Endothelial cell of umbilical vein (primary cell): ENCODE results near the gene BACH2. TPM values are rescaled to one million over a fixed set of nuclear protein-coding genes. Genes with fewer than 3 reads are reported as not detected.

Experiments
- BruUV-seq: library from RNA; stranded (reverse); fragments of 400-500 nt; replicated peaks from 2 replicates; lab custom pipeline; 2021; lab: Mats Ljungman, UMichigan
- CTCF ChIA-PET: fragments of 300-600, 350-600 bp; sonication (Branson Sonifier 250); formaldehyde crosslinking; loops from one replicate; lab custom pipeline; 2021; ENCODE audit warnings: antibody characterized with exemption, inconsistent platforms; lab: Charles Lee
- POLR2A ChIA-PET: fragments of 300-600, 350-600 bp; sonication (Branson Sonifier 250); formaldehyde crosslinking; loops from one replicate; lab custom pipeline; 2021; ENCODE audit warnings: antibody characterized with exemption, inconsistent platforms; lab: Charles Lee
- DNase-seq: peaks from one replicate; pipeline ENCODE4 v3.0.0-alpha.2; 2011; ENCODE audit warnings: low read depth, low spot score
- FAIRE-seq: peaks from 2 replicates; lab custom pipeline; 2011; peaks lifted over from hg19 to GRCh38; lab: Jason Lieb, UNC
- H2AFZ ChIP-seq: 2 replicates; pipeline ENCODE4 v1.6.0; 2012; ENCODE audit warnings: low read depth, low read length, control low read depth, inconsistent platforms
- H3K27ac ChIP-seq: 2 replicates; pipeline ENCODE4 v1.5.1; 2011; ENCODE audit warnings: low read depth, mild to moderate bottlenecking, control low read depth, low read length, moderate library complexity; ENCODE audit not compliant: insufficient read depth
- H3K27me3 ChIP-seq, 2 experiments: 2 replicates each; pipeline versions ENCODE4 v1.6.0 to v1.6.1; 2011; ENCODE audit warnings: low read length in 2 of 2, mixed read lengths in 1 of 2; ENCODE audit not compliant: control insufficient read depth in 2 of 2, insufficient read depth in 2 of 2
- H3K36me3 ChIP-seq, 2 experiments: 2 replicates in 1 of 2; 3 replicates in 1 of 2; pipeline ENCODE4 v1.5.1; 2011; ENCODE audit warnings: low read length in 2 of 2, mild to moderate bottlenecking in 1 of 2, moderate library complexity in 1 of 2; ENCODE audit not compliant: control insufficient read depth in 2 of 2, insufficient read depth in 2 of 2; ENCODE audit errors: extremely low read depth in 1 of 2
- H3K4me1 ChIP-seq: 3 replicates; pipeline ENCODE4 v1.5.1; 2011; ENCODE audit warnings: mild to moderate bottlenecking, low read length; ENCODE audit not compliant: control insufficient read depth, insufficient read depth; ENCODE audit errors: extremely low read depth
- H3K4me2 ChIP-seq: 2 replicates; pipeline ENCODE4 v1.6.1; 2011; ENCODE audit warnings: low read length, control low read depth, mixed read lengths; ENCODE audit not compliant: insufficient read depth
- H3K4me3 ChIP-seq, 3 experiments: fragments of 200-600 bp in 1 of 3; sonication (generic), shearing (Covaris generic) in 1 of 3; replicated peaks in 1 of 3; 2 replicates each; pipeline ENCODE4 v1.5.1; 2011 to 2016; ENCODE audit warnings: control low read depth in 3 of 3, low read length in 3 of 3, mild to moderate bottlenecking in 2 of 3, inconsistent platforms in 1 of 3, low read depth in 1 of 3, moderate library complexity in 1 of 3; ENCODE audit not compliant: insufficient read depth in 1 of 3
- H3K79me2 ChIP-seq: 2 replicates; pipeline ENCODE4 v1.6.0; 2012; ENCODE audit warnings: low read length, inconsistent platforms; ENCODE audit not compliant: control insufficient read depth, insufficient read depth
- H3K9ac ChIP-seq: replicated peaks from 2 replicates; pipeline ENCODE3; 2011; ENCODE audit warnings: low read length, control low read depth; ENCODE audit not compliant: insufficient read depth; ENCODE audit errors: extremely low read depth
- H3K9me1 ChIP-seq: replicated peaks from 3 replicates; pipeline ENCODE4 v1.6.0; 2011; ENCODE audit warnings: mild to moderate bottlenecking, low read length; ENCODE audit not compliant: control insufficient read depth, insufficient read depth; ENCODE audit errors: extremely low read depth
- H3K9me3 ChIP-seq: replicated peaks from 2 replicates; pipeline ENCODE4 v1.5.1; 2012; ENCODE audit warnings: low read length, inconsistent platforms; ENCODE audit not compliant: control insufficient read depth, insufficient read depth
- H4K20me1 ChIP-seq: replicated peaks from 2 replicates; pipeline ENCODE3; 2011; ENCODE audit warnings: mild to moderate bottlenecking, low read length; ENCODE audit not compliant: control insufficient read depth, insufficient read depth; ENCODE audit errors: extremely low read depth
- CTCF ChIP-seq, 2 donors: IDR thresholded peaks; 1 replicate in 1 of 2; 2 replicates in 1 of 2; pipeline ENCODE4 v1.5.1; 2011; ENCODE audit warnings: low read length in 2 of 2, mild to moderate bottlenecking in 2 of 2, moderate library complexity in 2 of 2, control low read depth in 1 of 2, inconsistent platforms in 1 of 2, low read depth in 1 of 2; ENCODE audit not compliant: insufficient read depth in 1 of 2; ENCODE audit errors: extremely low read depth in 1 of 2
- EZH2 ChIP-seq: IDR thresholded peaks from 2 replicates; pipeline ENCODE4 v1.6.1; 2012; ENCODE audit warnings: borderline replicate concordance, low read depth, mild to moderate bottlenecking, moderate library complexity, low read length, inconsistent platforms; ENCODE audit not compliant: severe bottlenecking
- FOS ChIP-seq: IDR thresholded peaks from 2 replicates; pipeline ENCODE4 v1.6.1; 2011; ENCODE audit warnings: mild to moderate bottlenecking, low read length, moderate library complexity, borderline replicate concordance; ENCODE audit not compliant: insufficient read depth
- GATA2 ChIP-seq: IDR thresholded peaks from 2 replicates; pipeline ENCODE4 v1.7.0; 2011; ENCODE audit warnings: low read depth, mild to moderate bottlenecking, moderate library complexity, mixed read lengths, low read length; ENCODE audit not compliant: insufficient read length, insufficient read depth
- JUN ChIP-seq: IDR thresholded peaks from 2 replicates; pipeline ENCODE4 v1.6.1; 2011; ENCODE audit warnings: borderline replicate concordance, low read depth; ENCODE audit not compliant: insufficient read length, insufficient read depth
- MAX ChIP-seq: IDR thresholded peaks from 2 replicates; pipeline ENCODE4 v1.6.1; 2011; ENCODE audit not compliant: insufficient read depth, insufficient read length
- MYC ChIP-seq: IDR thresholded peaks from one replicate; pipeline ENCODE4 v1.6.1; 2011; ENCODE audit warnings: mild to moderate bottlenecking, low read depth, low read length
- POLR2A ChIP-seq: IDR thresholded peaks from 2 replicates; pipeline ENCODE4 v1.6.1; 2012; ENCODE audit warnings: low read depth, mild to moderate bottlenecking, control low read depth, low read length
- POLR2AphosphoS5 ChIP-seq: IDR thresholded peaks from 2 replicates; pipeline ENCODE4 v1.6.1; 2012; ENCODE audit warnings: low read depth, mild to moderate bottlenecking, control low read depth, low read length, moderate library complexity; ENCODE audit not compliant: insufficient read depth
- dilution Hi-C: fragments of 300-500 bp; cut with MboI; formaldehyde crosslinking; loops from one replicate; pipeline ENCODE4 v1.15.0; 2019; ENCODE audit warnings: low sequenced_read_pairs; ENCODE audit not compliant: extremely low pct_ligation_motif_present
- intact Hi-C: fragments of 100-400 bp; cut with micrococcal nuclease; formaldehyde crosslinking; loops from one replicate; pipeline ENCODE4 v1.10.0; 2022
- polyA plus RNA-seq, 4 experiments: library from polyadenylated mRNA; depleted of rRNA in 3 of 4; stranded (reverse) in 3 of 4; unstranded in 1 of 4; fragments of >200 nt; gene quantifications; 2 replicates each; pipeline versions ENCODE4 v1.2.1 to v1.2.3, GENCODE V29; 2011 to 2012; ENCODE audit warnings: missing spikeins in 1 of 4
- total RNA-seq: library from RNA; stranded (reverse); gene quantifications from 2 replicates; pipeline ENCODE4 v1.2.3, GENCODE V29; 2021

BACH2 gene
- total and polyA plus RNA-seq, 2 donors (not counting 3 experiments of a cell fraction or from before 2014, with no cell fraction given): 1.7 to 5.6 TPM

GRCh38 chr6:89974834-89975233 is 321.8 kb downstream of the BACH2 start:
- ChIA-PET CTCF (interaction anchor here (1.5 to 2.3 kb wide), 4 partner anchors 13 to 504 kb away, joined by 3 to 9 read pairs (median 4); no protein-coding TSS in a partner anchor), POLR2A (no interaction called here)
- Histone ChIP-seq H3K4me1 (no peaks in the 10 kb centered on the region), H3K9me1 (no peaks in the 10 kb centered on the region), H3K79me2 (no peaks in the 10 kb centered on the region), H2AFZ (no peak overlapping the region), H3K4me2 (no peak overlapping the region), H3K4me3 (no peak overlapping the region), H3K36me3 (no peaks in the 10 kb centered on the region), H3K9ac (no peak overlapping the region), H3K27ac (no peak overlapping the region), H3K9me3 (no peaks in the 10 kb centered on the region), H4K20me1 (peaks cover 2% of the 10 kb centered on the region), H3K27me3 (peaks cover 0 to 8% of the 10 kb centered on the region in 2 experiments)
- no TSS peak for BruUV-seq
- intact Hi-C loops (loop anchor here (10.0 kb wide), 1 partner anchor 110 kb away; no protein-coding TSS in a partner anchor), dilution Hi-C loops (no loop called here)
- DNase-seq: no peak
- FAIRE-seq: no peak
- TF ChIP-seq POLR2AphosphoS5 (no peak), JUN (no peak), MAX (no peak)

DNA sequence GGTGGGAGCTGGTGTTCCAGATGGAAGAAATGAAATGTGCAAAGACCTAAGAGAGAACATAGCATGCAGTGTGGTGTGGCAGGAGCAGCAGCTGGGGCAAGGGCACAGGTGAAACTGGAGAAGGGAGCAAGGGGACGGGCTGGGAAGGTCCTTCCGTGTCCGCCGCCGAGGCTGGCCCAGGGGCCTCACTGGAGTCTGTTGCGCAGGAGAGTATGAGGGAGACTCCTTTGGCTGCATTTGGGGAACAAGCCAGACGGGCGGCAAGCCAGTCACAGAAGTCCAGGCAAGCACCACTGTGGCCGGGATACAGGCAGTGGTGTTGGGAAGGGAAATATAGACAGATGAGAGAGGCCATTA is 324.6 kb downstream of the BACH2 start:
- POLR2A ChIA-PET: no interaction called here
- TF ChIP-seq FOS (no peak), MYC (no peak), GATA2 (no peak), EZH2 (no peak), MAX (no peak), JUN (no peak), CTCF (IDR thresholded peaks at IDR 0.05; ENCODE audit: extremely low read depth in 1 of 2, insufficient read depth in 1 of 2, low read depth in 1 of 2, low read length in 2 of 2) (no peak), POLR2AphosphoS5 (no peak), POLR2A (no peak)
- H3K4me3 ChIP-seq: no peak overlapping the region
- no peaks in the 10 kb centered on the region for H3K79me2 ChIP-seq
- no peak overlapping the region for H3K9ac ChIP-seq
- H2AFZ ChIP-seq: no peak overlapping the region
- FAIRE-seq: no peak
- no TSS peak for BruUV-seq
- no peak overlapping the region for H3K4me2 ChIP-seq
- DNase-seq: no peak
- CTCF ChIA-PET: interaction anchor here (1.1 to 3.8 kb wide), 4 partner anchors 15 to 507 kb away, joined by 3 to 27 read pairs (median 22); no protein-coding TSS in a partner anchor
- H3K27ac ChIP-seq: no peak overlapping the region
- H3K9me3 ChIP-seq: no peaks in the 10 kb centered on the region
- H3K27me3 ChIP-seq: peaks cover 0 to 6% of the 10 kb centered on the region in 2 experiments
- dilution Hi-C loops (no loop called here), intact Hi-C loops (loop anchor here (10.0 kb wide), 1 partner anchor 113 kb away; no protein-coding TSS in a partner anchor)
- H3K36me3 ChIP-seq: no peaks in the 10 kb centered on the region
- H3K4me1 ChIP-seq: no peaks in the 10 kb centered on the region
- peaks cover 2% of the 10 kb centered on the region for H4K20me1 ChIP-seq
- H3K9me1 ChIP-seq: no peaks in the 10 kb centered on the region
